ENCODE measurements around the gene GRIP2. TPM values are rescaled to one million over a fixed set of nuclear protein-coding genes. Genes with fewer than 3 reads are reported as not detected.

GRIP2 gene
- total and polyA plus RNA-seq, 2 donors (not counting 1 experiment from before 2014, with no cell fraction given), result under 0.01 to 0.87 TPM

GRCh38 chr3:14581334-14582044, 41.3 kb upstream of the GRIP2 start:
- no peak overlapping the region for H3K27ac ChIP-seq (ENCODE audit: insufficient read depth, low read length)
- DNase-seq (ENCODE audit: low read depth in 2 of 2), result no peak
- H3K4me1 ChIP-seq (ENCODE audit: control insufficient read depth, extremely low read depth, insufficient read depth, low read length), result no peaks in the 10 kb centered on the region

DNA sequence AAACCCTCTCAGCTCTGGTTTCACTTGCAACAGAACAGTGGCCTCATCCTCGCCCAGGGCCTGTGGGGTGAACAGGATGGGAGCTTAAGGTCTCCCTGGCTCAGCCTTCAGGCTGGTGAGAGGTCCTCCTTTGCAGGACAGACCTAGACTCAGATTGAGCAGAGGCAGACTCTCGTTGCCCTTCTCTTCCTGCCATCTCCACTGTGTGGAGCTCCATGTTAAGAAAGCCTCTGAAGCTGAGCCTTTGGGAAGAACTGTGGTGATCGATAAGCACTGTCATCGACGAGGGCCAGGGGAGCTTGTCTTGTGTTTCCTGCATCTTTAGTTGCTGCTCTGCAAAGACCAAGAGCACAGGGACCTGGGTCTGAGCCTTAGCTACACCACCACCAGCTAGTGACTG, 37.8 kb upstream of the GRIP2 start:
- no peaks in the 10 kb centered on the region for H3K4me1 ChIP-seq (ENCODE audit: control insufficient read depth, extremely low read depth, insufficient read depth, low read length)
- no peak overlapping the region for H3K9ac ChIP-seq (ENCODE audit: insufficient read depth, low read length)
- no peaks in the 10 kb centered on the region for H4K20me1 ChIP-seq (ENCODE audit: control insufficient read depth, extremely low read depth, insufficient read depth, low read length)
- no peaks in the 10 kb centered on the region for H3K27me3 ChIP-seq (ENCODE audit: control insufficient read depth, insufficient read depth, low read length)
- no peak overlapping the region for H3K4me3 ChIP-seq (replicated peaks in 1 of 4; ENCODE audit: control extremely low read depth in 1 of 4, insufficient read depth in 1 of 4, low read depth in 3 of 4, low read length in 4 of 4)
- H3K4me2 ChIP-seq (ENCODE audit: extremely low read depth, insufficient read depth, low read length), result no peak overlapping the region
- no peak overlapping the region for H3K27ac ChIP-seq (ENCODE audit: insufficient read depth, low read length)
- TF ChIP-seq EZH2 (IDR thresholded peaks at IDR 0.05; ENCODE audit: low read length, missing control alignments) (no peak), CTCF (conservative IDR thresholded peaks at IDR 0.05 in 1 of 2, IDR thresholded peaks at IDR 0.05 in 1 of 2; ENCODE audit: low read depth in 1 of 2, low read length in 2 of 2) (no peak)
- no peaks in the 10 kb centered on the region for H3K36me3 ChIP-seq (ENCODE audit: control insufficient read depth, insufficient read depth, low read length)
- no peaks in the 10 kb centered on the region for H3K79me2 ChIP-seq (ENCODE audit: control insufficient read depth, insufficient read depth, low read length)
- no peak for DNase-seq (ENCODE audit: low read depth in 2 of 2)
- no peaks in the 10 kb centered on the region for H3K9me3 ChIP-seq (ENCODE audit: control insufficient read depth, insufficient read depth, low read depth, low read length)
- H2AFZ ChIP-seq (ENCODE audit: low read length), result no peak overlapping the region

More at GRCh38 chr3:14581334-14582044, 41.3 kb upstream of the GRIP2 start:
- Histone ChIP-seq H2AFZ (ENCODE audit: low read length) (no peak overlapping the region), H3K9me3 (ENCODE audit: control insufficient read depth, insufficient read depth, low read depth, low read length) (no peaks in the 10 kb centered on the region), H3K36me3 (ENCODE audit: control insufficient read depth, insufficient read depth, low read length) (no peaks in the 10 kb centered on the region), H3K9ac (ENCODE audit: insufficient read depth, low read length) (no peak overlapping the region), H3K4me3 (replicated peaks in 1 of 4; ENCODE audit: control extremely low read depth in 1 of 4, insufficient read depth in 1 of 4, low read depth in 3 of 4, low read length in 4 of 4) (no peak overlapping the region), H3K27me3 (ENCODE audit: control insufficient read depth, insufficient read depth, low read length) (no peaks in the 10 kb centered on the region), H3K79me2 (ENCODE audit: control insufficient read depth, insufficient read depth, low read length) (no peaks in the 10 kb centered on the region), H4K20me1 (ENCODE audit: control insufficient read depth, extremely low read depth, insufficient read depth, low read length) (no peaks in the 10 kb centered on the region), H3K4me2 (ENCODE audit: extremely low read depth, insufficient read depth, low read length) (no peak overlapping the region)
- no peak for TF ChIP-seq EZH2 (IDR thresholded peaks at IDR 0.05; ENCODE audit: low read length, missing control alignments)
- no peak for TF ChIP-seq CTCF (conservative IDR thresholded peaks at IDR 0.05 in 1 of 2, IDR thresholded peaks at IDR 0.05 in 1 of 2; ENCODE audit: low read depth in 1 of 2, low read length in 2 of 2)

GRCh38 chr3:14576163-14576562, 36.0 kb upstream of the GRIP2 start:
- Histone ChIP-seq H3K9ac (ENCODE audit: insufficient read depth, low read length) (no peak overlapping the region), H3K4me3 (replicated peaks in 1 of 4; ENCODE audit: control extremely low read depth in 1 of 4, insufficient read depth in 1 of 4, low read depth in 3 of 4, low read length in 4 of 4) (no peak overlapping the region), H3K4me1 (ENCODE audit: control insufficient read depth, extremely low read depth, insufficient read depth, low read length) (no peaks in the 10 kb centered on the region), H3K9me3 (ENCODE audit: control insufficient read depth, insufficient read depth, low read depth, low read length) (no peaks in the 10 kb centered on the region), H2AFZ (ENCODE audit: low read length) (no peak overlapping the region), H4K20me1 (ENCODE audit: control insufficient read depth, extremely low read depth, insufficient read depth, low read length) (no peaks in the 10 kb centered on the region), H3K36me3 (ENCODE audit: control insufficient read depth, insufficient read depth, low read length) (no peaks in the 10 kb centered on the region), H3K79me2 (ENCODE audit: control insufficient read depth, insufficient read depth, low read length) (no peaks in the 10 kb centered on the region), H3K27me3 (ENCODE audit: control insufficient read depth, insufficient read depth, low read length) (no peaks in the 10 kb centered on the region), H3K27ac (ENCODE audit: insufficient read depth, low read length) (no peak overlapping the region), H3K4me2 (ENCODE audit: extremely low read depth, insufficient read depth, low read length) (no peak overlapping the region)
- DNase-seq (ENCODE audit: low read depth in 2 of 2), result no peak
- TF ChIP-seq CTCF (conservative IDR thresholded peaks at IDR 0.05 in 1 of 2, IDR thresholded peaks at IDR 0.05 in 1 of 2; ENCODE audit: low read depth in 1 of 2, low read length in 2 of 2) (no peak), EZH2 (IDR thresholded peaks at IDR 0.05; ENCODE audit: low read length, missing control alignments) (no peak)
